Mesendoderm (in vitro differentiated cells): ENCODE data around the gene UBR3.
"Not testable (repeated sequence)": the region's sequence is repeated elsewhere in the genome, so short reads cannot be mapped to it uniquely, and the experiment has no call there.

ENCODE experiments used
- DNase-seq: peaks from one replicate; pipeline ENCODE4 v3.0.0; 2013
- H2AK5ac ChIP-seq: 2 replicates; pipeline ENCODE4 v1.6.1; 2013; ENCODE audit warnings: low read length, inconsistent platforms
- H2BK120ac ChIP-seq: 2 replicates; pipeline ENCODE4 v1.6.1; 2013; ENCODE audit warnings: low read depth, mild to moderate bottlenecking, low read length, moderate library complexity, mixed read lengths
- H2BK15ac ChIP-seq: replicated peaks from 2 replicates; pipeline ENCODE4 v1.6.1; 2013; ENCODE audit warnings: low read depth, mild to moderate bottlenecking, moderate library complexity
- H2BK5ac ChIP-seq: 2 replicates; pipeline ENCODE4 v1.6.1; 2013; ENCODE audit warnings: low read length, inconsistent platforms
- H3K18ac ChIP-seq: 2 replicates; pipeline ENCODE4 v1.6.1; 2013; ENCODE audit warnings: mild to moderate bottlenecking, low read length, mixed read lengths
- H3K23ac ChIP-seq: one replicate; pipeline ENCODE4 v1.6.1; 2013; ENCODE audit warnings: low read length
- H3K27ac ChIP-seq: 2 replicates; pipeline ENCODE4 v1.5.1; 2013; ENCODE audit warnings: low read depth, mild to moderate bottlenecking, inconsistent platforms, low read length, moderate library complexity
- H3K27me3 ChIP-seq: 2 replicates; pipeline ENCODE4 v1.6.1; 2013; ENCODE audit warnings: low read length, control low read depth, mild to moderate bottlenecking, inconsistent platforms; ENCODE audit not compliant: insufficient read depth, poor library complexity
- H3K36me3 ChIP-seq: 2 replicates; pipeline ENCODE4 v1.6.1; 2013; ENCODE audit warnings: low read length, inconsistent platforms; ENCODE audit not compliant: control insufficient read depth, insufficient read depth
- H3K4ac ChIP-seq: one replicate; pipeline ENCODE4 v1.6.1; 2013; ENCODE audit warnings: low read depth, mild to moderate bottlenecking, low read length, moderate library complexity
- H3K4me1 ChIP-seq: 2 replicates; pipeline ENCODE4 v1.6.1; 2013; ENCODE audit warnings: low read depth, low read length, inconsistent platforms; ENCODE audit not compliant: control insufficient read depth
- H3K4me2 ChIP-seq: 2 replicates; pipeline ENCODE4 v1.6.1; 2013; ENCODE audit warnings: low read length
- H3K4me3 ChIP-seq: 2 replicates; pipeline ENCODE4 v1.5.1; 2013; ENCODE audit warnings: mild to moderate bottlenecking, low read length
- H3K56ac ChIP-seq: one replicate; pipeline ENCODE4 v1.6.1; 2013; ENCODE audit warnings: low read length
- H3K79me1 ChIP-seq: 2 replicates; pipeline ENCODE4 v1.6.1; 2013; ENCODE audit warnings: low read length, inconsistent platforms
- H3K79me2 ChIP-seq: 2 replicates; pipeline ENCODE4 v1.6.1; 2013; ENCODE audit warnings: mild to moderate bottlenecking, low read length; ENCODE audit not compliant: control insufficient read depth, insufficient read depth
- H3K9ac ChIP-seq: 2 replicates; pipeline ENCODE4 v1.6.1; 2013; ENCODE audit warnings: low read length, inconsistent platforms
- H4K5ac ChIP-seq: one replicate; pipeline ENCODE4 v1.6.1; 2013; ENCODE audit warnings: low read length
- H4K8ac ChIP-seq: one replicate; pipeline ENCODE4 v1.6.1; 2013; ENCODE audit warnings: low read depth, mild to moderate bottlenecking, control low read depth, low read length, moderate library complexity
- WGBS: extraction: QIAGEN DNeasy Blood & Tissue Kit; methylation state at CpG from one replicate; pipeline ENCODE4 v1.1.7; 2013; ENCODE audit warnings: low lambda C conversion rate, missing lambda C conversion rate; ENCODE audit not compliant: insufficient coverage; ENCODE audit errors: extremely low coverage; 5-methylcytosine and 5-hydroxymethylcytosine counted together

Gene UBR3

DNA sequence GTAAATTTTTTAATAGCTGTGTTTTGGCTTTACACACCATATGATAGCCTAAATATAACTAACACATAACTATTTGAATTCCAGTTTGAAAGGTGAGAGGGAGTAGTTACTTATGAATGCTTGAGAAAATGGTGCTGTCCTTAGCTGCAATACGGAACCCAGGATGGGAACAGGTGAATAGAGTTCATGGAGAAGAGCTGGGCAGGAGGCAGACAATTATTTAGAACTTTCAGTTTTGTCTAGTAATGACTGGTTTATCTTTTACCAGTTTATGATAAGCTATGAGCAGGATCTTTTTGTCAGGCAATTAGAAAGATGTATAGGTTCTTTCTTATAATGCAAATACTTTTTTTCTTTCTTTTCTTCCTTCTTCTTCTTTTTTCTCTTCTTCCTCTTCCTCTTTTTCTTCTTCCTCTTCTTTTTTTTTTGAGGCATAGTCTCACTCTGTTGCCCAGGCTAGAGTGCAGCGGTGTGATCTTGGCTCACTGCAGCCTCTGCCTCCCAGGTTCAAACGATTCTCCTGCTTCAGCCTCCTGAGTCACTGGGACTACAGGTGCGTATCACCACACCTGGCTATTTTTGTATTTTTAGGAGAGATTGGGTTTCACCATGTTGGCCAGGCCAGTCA lies 25.9 kb downstream of the UBR3 start:
- Histone ChIP-seq H3K9ac (no peak overlapping the region), H4K8ac (no peak overlapping the region), H2BK5ac (no peak overlapping the region), H3K4me3 (no peak overlapping the region), H3K23ac (no peak overlapping the region), H3K79me1 (peaks cover 4% of the 10 kb centered on the region), H3K27ac (no peak overlapping the region), H3K27me3 (no peaks in the 10 kb centered on the region), H2BK15ac (no peak overlapping the region), H3K4ac (no peak overlapping the region), H3K18ac (no peak overlapping the region), H4K5ac (no peak overlapping the region), H3K4me1 (peaks cover 2% of the 10 kb centered on the region), H3K36me3 (no peaks in the 10 kb centered on the region), H2BK120ac (no peak overlapping the region), H3K79me2 (no peaks in the 10 kb centered on the region), H2AK5ac (no peak overlapping the region), H3K56ac (no peak overlapping the region), H3K4me2 (no peak overlapping the region)
- WGBS: no CpG with 5 or more reads among the region's 4 CpGs
- DNase-seq: no peak

DNA sequence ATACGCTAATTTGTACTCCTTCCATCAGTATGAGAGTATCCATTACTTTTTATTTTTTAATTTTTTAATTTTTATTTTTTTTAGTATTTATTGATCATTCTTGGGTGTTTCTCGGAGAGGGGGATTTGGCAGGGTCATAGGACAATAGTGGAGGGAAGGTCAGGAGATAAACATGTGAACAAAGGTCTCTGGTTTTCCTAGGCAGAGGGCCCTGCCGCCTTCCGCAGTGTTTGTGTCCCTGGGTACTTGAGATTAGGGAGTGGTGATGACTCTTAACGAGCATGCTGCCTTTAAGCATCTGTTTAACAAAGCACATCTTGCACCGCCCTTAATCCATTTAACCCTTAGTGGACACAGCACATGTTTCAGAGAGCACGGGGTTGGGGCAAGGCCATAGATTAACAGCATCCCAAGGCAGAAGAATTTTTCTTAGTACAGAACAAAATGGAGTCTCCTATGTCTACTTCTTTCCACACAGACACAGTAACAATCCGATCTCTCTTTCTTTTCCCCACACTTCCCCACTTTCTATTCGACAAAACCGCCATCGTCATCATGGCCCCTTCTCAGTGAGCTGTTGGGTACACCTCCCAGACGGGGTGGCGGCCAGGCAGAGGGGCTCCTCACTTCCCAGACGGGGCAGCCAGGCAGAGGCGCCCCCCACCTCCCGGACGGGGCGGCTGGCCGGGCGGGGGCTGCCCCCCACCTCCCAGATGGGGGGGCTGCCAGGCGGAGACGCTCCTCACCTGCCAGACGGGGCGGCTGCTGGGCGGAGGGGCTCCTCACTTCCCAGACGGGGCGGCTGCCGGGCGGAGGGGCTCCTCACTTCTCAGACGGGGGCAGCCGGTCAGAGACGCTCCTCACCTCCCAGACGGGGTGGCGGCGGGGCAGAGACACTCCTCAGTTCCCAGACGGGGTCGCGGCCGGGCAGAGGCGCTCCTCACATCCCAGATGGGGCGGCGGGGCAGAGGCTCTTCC lies 28.3 kb downstream of the UBR3 start:
- not testable (repeated sequence) for H4K5ac ChIP-seq, H2BK15ac ChIP-seq, H3K36me3 ChIP-seq, H4K8ac ChIP-seq, H3K4me3 ChIP-seq, H2AK5ac ChIP-seq, DNase-seq, H2BK5ac ChIP-seq, H3K27ac ChIP-seq, H3K79me2 ChIP-seq, H3K4me1 ChIP-seq, H3K9ac ChIP-seq, H3K4me2 ChIP-seq, H3K4ac ChIP-seq, H3K23ac ChIP-seq, H2BK120ac ChIP-seq, H3K27me3 ChIP-seq, H3K56ac ChIP-seq, H3K18ac ChIP-seq, H3K79me1 ChIP-seq
- WGBS: no CpG with 5 or more reads among the region's 42 CpGs

DNA sequence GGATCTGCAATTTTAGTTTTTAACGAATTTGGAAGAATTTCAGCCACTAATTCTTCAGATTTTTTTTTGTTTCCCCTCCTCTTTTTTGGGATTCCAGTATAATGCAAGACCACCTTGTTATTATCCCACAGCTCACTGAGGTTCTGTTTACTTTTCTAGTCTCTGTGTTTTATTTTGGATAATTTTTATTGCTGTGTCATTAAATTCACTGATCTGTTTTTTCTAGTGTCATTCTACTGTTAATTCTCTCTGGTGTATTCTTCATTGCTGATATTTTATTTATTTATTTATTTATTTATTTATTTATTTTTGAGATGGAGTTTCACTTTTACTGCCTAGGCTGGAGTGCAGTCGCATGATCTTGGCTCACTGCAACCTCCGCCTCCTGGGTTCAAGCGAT lies 32.2 kb downstream of the UBR3 start:
- no peak overlapping the region for H2AK5ac ChIP-seq
- no peak overlapping the region for H3K23ac ChIP-seq
- WGBS: no CpG with 5 or more reads among the region's 4 CpGs
- H3K79me1 ChIP-seq: no peaks in the 10 kb centered on the region
- no peak for DNase-seq
- H3K4me1 ChIP-seq: no peaks in the 10 kb centered on the region
- no peak overlapping the region for H3K56ac ChIP-seq
- H3K36me3 ChIP-seq: no peaks in the 10 kb centered on the region
- no peak overlapping the region for H3K4me3 ChIP-seq
- H3K27me3 ChIP-seq: no peaks in the 10 kb centered on the region
- no peak overlapping the region for H4K5ac ChIP-seq
- no peak overlapping the region for H3K27ac ChIP-seq
- no peaks in the 10 kb centered on the region for H3K79me2 ChIP-seq
- H2BK15ac ChIP-seq: no peak overlapping the region
- H4K8ac ChIP-seq: no peak overlapping the region
- H3K4ac ChIP-seq: no peak overlapping the region
- no peak overlapping the region for H3K18ac ChIP-seq
- no peak overlapping the region for H3K4me2 ChIP-seq
- H2BK120ac ChIP-seq: no peak overlapping the region
- no peak overlapping the region for H2BK5ac ChIP-seq
- H3K9ac ChIP-seq: no peak overlapping the region

DNA sequence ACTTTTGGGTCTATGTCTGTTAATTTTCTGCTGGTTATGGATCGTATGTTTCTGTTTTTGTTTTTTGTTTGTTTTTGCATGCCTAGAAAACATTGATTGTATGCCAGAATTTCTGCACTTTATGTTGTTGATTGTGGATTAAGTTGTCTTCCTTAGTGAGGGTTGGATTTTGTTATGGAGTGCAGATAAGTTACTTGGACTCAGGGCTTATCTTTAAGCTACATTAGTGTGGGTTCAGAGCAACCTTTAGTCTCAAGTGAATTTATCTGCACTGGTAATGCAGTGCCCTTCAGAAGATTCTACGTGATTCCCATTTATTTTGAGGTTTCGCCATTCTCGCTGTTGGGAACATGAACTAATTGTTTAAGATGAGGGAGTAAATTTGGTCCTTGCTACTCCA lies 32.9 kb downstream of the UBR3 start:
- no peak overlapping the region for H4K5ac ChIP-seq
- H3K56ac ChIP-seq: no peak overlapping the region
- no peaks in the 10 kb centered on the region for H3K27me3 ChIP-seq
- H3K36me3 ChIP-seq: no peaks in the 10 kb centered on the region
- H3K4ac ChIP-seq: no peak overlapping the region
- H2AK5ac ChIP-seq: no peak overlapping the region
- H3K4me3 ChIP-seq: no peak overlapping the region
- no peak overlapping the region for H3K9ac ChIP-seq
- no peaks in the 10 kb centered on the region for H3K79me2 ChIP-seq
- no peak overlapping the region for H3K4me2 ChIP-seq
- H3K27ac ChIP-seq: no peak overlapping the region
- no peak for DNase-seq
- no peak overlapping the region for H2BK15ac ChIP-seq
- no peak overlapping the region for H2BK120ac ChIP-seq
- no peak overlapping the region for H3K23ac ChIP-seq
- H3K18ac ChIP-seq: no peak overlapping the region
- WGBS: no CpG with 5 or more reads among the region's 4 CpGs
- no peak overlapping the region for H2BK5ac ChIP-seq
- no peaks in the 10 kb centered on the region for H3K4me1 ChIP-seq
- H3K79me1 ChIP-seq: no peaks in the 10 kb centered on the region
- no peak overlapping the region for H4K8ac ChIP-seq

DNA sequence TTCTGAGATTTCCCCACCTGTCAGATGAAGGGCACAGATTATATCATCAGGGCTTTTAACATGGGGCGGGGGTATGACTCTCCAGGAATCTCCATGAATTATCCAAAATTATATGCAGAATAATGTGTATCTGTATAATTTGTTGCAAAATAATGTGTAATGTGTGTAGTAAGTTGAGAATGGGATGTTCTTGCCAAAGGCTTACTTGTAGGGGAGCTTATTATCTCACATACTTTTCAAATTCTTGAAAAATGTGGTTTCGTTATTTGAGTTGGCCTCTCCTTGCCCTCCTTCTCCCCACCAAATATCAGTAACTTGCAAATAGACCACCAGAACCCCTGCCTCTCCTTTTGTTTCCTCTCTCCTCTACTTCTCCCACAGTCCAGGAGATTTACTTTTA lies 35.6 kb downstream of the UBR3 start:
- Histone ChIP-seq H2BK120ac (no peak overlapping the region), H3K36me3 (no peaks in the 10 kb centered on the region), H3K4me3 (no peak overlapping the region), H3K4me1 (no peaks in the 10 kb centered on the region), H2AK5ac (no peak overlapping the region), H3K27ac (no peak overlapping the region), H3K23ac (no peak overlapping the region), H3K9ac (no peak overlapping the region), H3K4ac (no peak overlapping the region), H3K79me2 (no peaks in the 10 kb centered on the region), H4K8ac (no peak overlapping the region), H3K4me2 (no peak overlapping the region), H2BK15ac (no peak overlapping the region), H3K27me3 (no peaks in the 10 kb centered on the region), H4K5ac (no peak overlapping the region), H3K79me1 (no peaks in the 10 kb centered on the region), H3K18ac (no peak overlapping the region), H2BK5ac (no peak overlapping the region), H3K56ac (no peak overlapping the region)
- no peak for DNase-seq
- no CpG with 5 or more reads among the region's 2 CpGs for WGBS
